ENCODE measurements around the gene VIM. TPM values are rescaled to one million over a fixed set of nuclear protein-coding genes. Genes with fewer than 3 reads are reported as not detected.

VIM gene
- polyA plus RNA-seq, 1 experiment: 4,378 TPM

DNA sequence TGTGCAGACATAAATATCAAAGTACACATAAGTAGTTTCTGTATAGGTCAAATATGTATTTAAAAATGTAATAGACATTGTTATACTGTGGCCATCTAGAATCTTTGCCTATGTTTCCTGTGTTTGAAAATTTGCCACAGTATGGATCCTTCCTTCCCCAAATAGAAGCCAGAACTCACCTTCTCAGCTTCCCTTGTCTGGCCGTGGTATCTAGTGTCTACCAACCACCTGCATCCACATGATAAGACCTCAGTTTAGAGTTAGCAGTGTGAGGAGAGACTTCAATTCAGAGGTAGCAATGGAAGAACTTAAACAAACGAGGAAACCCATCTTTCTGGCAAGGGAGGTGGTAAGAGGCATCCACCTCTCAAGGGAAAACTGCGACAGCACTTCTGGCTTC is 31.5 kb upstream of the VIM start:
- Histone ChIP-seq H3K27ac (ENCODE audit: low read depth, low read length) (no peak overlapping the region), H3K4me3 (ENCODE audit: low read depth, low read length) (no peak overlapping the region), H3K9me3 (ENCODE audit: control insufficient read depth, insufficient read depth, low read length) (peaks cover 4% of the 10 kb centered on the region; the same call in 1 of the 2 replicates), H3K27me3 (ENCODE audit: control insufficient read depth, insufficient read depth, low read length) (no peaks in the 10 kb centered on the region)
- TF ChIP-seq, protein P1, sequence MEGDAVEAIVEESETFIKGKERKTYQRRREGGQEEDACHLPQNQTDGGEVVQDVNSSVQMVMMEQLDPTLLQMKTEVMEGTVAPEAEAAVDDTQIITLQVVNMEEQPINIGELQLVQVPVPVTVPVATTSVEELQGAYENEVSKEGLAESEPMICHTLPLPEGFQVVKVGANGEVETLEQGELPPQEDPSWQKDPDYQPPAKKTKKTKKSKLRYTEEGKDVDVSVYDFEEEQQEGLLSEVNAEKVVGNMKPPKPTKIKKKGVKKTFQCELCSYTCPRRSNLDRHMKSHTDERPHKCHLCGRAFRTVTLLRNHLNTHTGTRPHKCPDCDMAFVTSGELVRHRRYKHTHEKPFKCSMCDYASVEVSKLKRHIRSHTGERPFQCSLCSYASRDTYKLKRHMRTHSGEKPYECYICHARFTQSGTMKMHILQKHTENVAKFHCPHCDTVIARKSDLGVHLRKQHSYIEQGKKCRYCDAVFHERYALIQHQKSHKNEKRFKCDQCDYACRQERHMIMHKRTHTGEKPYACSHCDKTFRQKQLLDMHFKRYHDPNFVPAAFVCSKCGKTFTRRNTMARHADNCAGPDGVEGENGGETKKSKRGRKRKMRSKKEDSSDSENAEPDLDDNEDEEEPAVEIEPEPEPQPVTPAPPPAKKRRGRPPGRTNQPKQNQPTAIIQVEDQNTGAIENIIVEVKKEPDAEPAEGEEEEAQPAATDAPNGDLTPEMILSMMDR (IDR thresholded peaks at IDR 0.05; ENCODE audit: low read depth, low read length): no peak
- POLR2A ChIA-PET: no interaction called here
- CTCF ChIA-PET: interaction anchor here (1.4 kb wide), 1 partner anchor 213 kb away, joined by 3 read pairs; no protein-coding TSS in a partner anchor
- DNase-seq (ENCODE audit: low read depth, low spot score): no peak

DNA sequence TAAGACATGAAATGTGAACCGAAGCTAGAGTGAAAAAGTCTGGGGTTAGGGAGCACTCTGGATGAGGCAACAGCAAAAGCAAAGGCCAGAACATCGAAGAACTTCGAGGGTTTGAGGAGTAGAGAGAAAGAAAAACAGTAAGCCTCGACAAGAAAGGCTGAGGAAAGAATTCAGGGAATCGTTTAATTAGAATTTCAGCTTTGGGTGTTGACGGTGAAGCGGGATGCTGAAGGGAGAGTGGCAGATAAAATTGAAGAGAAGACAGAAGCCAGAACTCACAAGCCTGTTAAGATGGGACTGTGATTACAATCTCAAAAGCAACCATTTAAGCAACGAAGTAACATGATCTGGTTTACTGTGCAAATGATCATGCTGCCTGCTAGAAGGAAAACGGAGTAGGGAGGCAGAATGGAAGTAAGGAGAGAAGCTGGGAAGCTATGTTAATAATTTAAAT is 28.7 kb upstream of the VIM start:
- Histone ChIP-seq H3K9me3 (ENCODE audit: control insufficient read depth, insufficient read depth, low read length) (peaks cover 4% of the 10 kb centered on the region; the same call in 1 of the 2 replicates), H3K27ac (ENCODE audit: low read depth, low read length) (peak overlapping the region; percentile 66), H3K27me3 (ENCODE audit: control insufficient read depth, insufficient read depth, low read length) (no peaks in the 10 kb centered on the region), H3K4me3 (ENCODE audit: low read depth, low read length) (peak overlapping the region; percentile 75)
- TF ChIP-seq, protein P1 (IDR thresholded peaks at IDR 0.05; ENCODE audit: low read depth, low read length): no peak
- ChIA-PET CTCF (interaction anchor here (1.0 to 1.5 kb wide), 4 partner anchors 26 to 372 kb away, joined by 3 to 5 read pairs (median 3); no protein-coding TSS in a partner anchor), POLR2A (interaction anchor here (0.5 to 2.5 kb wide), 2 partner anchors 30 to 38 kb away, joined by 5 to 54 read pairs; partner anchors contain the start of gene VIM)
- no peak for DNase-seq (ENCODE audit: low read depth, low spot score)

DNA sequence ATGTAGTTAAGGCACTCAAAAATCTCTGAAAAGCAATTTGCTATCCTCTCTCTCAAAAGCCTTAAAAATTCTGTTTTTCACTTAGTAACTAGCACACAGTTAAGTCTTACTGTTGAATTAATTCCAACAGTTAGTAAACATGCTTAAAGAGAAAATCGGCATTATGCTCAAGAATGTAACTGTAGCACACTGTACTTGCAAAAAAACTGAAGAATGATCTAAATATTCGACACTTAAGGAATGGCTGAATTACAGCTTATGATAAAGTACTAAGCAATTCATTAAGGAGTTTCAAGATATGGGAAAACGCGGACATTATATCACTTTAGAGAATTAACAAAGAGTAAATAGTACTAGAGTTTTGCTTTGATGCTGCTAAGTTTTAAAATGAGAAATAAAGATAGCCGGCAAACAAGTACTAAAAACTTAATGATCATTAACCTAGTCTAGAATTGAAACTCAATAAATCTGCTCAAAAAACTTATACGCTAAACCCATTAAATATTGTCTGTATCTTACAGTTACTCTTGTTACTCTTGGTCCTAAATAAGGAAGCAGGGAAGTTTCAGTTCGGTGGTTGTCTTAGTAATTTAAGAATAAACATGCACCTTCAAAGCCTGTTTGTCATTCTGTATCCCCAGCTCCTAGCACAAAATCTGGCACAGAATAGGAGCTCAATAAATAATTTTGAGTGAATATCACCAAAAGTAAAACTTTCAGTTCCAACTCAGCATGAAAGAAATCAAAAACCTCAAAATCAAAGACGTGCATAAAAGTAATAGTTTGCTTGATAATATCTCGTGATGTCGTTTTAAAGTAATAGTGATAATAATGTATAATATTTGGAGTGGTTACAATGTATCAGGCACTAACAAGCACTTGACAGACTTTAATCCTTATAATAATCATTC is 27.8 kb upstream of the VIM start:
- TF ChIP-seq, protein P1 (IDR thresholded peaks at IDR 0.05; ENCODE audit: low read depth, low read length): no peak
- no peak for DNase-seq (ENCODE audit: low read depth, low spot score)

DNA sequence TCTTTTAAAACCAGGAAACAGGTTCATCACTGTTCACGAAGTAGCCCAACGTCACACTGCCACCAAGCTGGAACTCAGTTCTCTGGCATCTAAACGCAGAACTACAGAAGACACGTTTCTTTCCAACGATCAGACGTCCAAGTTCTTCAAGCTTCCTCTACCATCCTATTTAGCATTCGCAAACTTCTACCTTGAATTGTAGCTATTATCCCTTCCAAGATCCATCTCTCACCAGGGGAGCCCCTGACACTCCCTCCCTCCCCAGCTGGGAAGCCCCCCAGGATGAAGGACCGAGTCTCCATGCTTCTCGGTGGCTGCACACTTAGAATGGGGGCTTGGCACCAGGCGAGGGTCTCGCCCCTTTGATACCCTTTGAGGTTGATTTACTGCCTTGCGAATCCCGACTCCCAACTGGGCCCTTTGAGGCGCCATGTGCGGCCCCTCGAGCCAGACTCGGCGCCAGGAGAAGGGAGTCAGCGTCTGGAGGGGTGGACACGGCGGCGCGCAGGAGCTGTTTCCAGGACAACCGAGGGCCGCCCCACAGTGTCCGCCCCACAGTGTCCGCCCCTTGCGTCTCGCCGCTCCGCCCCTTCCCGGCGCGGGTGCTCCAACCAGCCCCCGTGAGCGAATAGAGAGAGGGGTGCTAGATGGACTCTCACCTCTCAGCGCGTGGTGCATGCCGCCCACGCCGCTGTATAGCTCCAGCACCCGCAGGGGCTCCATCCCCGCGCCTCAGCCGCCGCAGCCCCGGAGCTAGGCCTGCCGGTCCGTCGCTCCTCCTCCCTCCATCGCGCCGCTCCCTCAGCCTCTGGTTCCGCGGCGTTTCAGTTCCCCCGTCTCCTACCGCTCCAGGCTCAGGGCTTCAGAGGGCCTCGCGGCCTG is 26.9 kb upstream of the VIM start, which contains the start of gene TRDMT1:
Gene TRDMT1 (minus strand): TSS at position 761 of the 882 bp plus-strand sequence. CDS start 38 bp downstream, at position 723.
- TF ChIP-seq, protein P1 (IDR thresholded peaks at IDR 0.05; ENCODE audit: low read depth, low read length): no peak
- POLR2A ChIA-PET: interaction anchor here (0.6 to 2.5 kb wide), 15 partner anchors 10 to 354 kb away, joined by 3 to 54 read pairs (median 4); partner anchors contain the start of gene VIM
- DNase-seq (ENCODE audit: low read depth, low spot score): no peak

More for the DNA sequence above, 27.8 kb upstream of the VIM start:
- no peak overlapping the region for H3K27ac ChIP-seq (ENCODE audit: low read depth, low read length)
- H3K4me3 ChIP-seq (ENCODE audit: low read depth, low read length): peak overlapping the region; percentile 75
- POLR2A ChIA-PET: interaction anchor here (1.0 to 2.5 kb wide), 4 partner anchors 13 to 125 kb away, joined by 4 to 54 read pairs (median 9); partner anchors contain the start of gene VIM
- peaks cover 4% of the 10 kb centered on the region; the same call in 1 of the 2 replicates for H3K9me3 ChIP-seq (ENCODE audit: control insufficient read depth, insufficient read depth, low read length)
- CTCF ChIA-PET: interaction anchor here (0.7 to 1.5 kb wide), 7 partner anchors 18 to 373 kb away, joined by 3 to 5 read pairs (median 3); no protein-coding TSS in a partner anchor
- H3K27me3 ChIP-seq (ENCODE audit: control insufficient read depth, insufficient read depth, low read length): no peaks in the 10 kb centered on the region

More for the DNA sequence above, 26.9 kb upstream of the VIM start, which contains the start of gene TRDMT1:
- H3K27ac ChIP-seq (ENCODE audit: low read depth, low read length): peak within 1 kb of the TSS; percentile 94
- peaks cover 4% of the 10 kb centered on the region; the same call in 1 of the 2 replicates for H3K9me3 ChIP-seq (ENCODE audit: control insufficient read depth, insufficient read depth, low read length)
- CTCF ChIA-PET: interaction anchor here (1.0 to 1.4 kb wide), 3 partner anchors 14 to 348 kb away, joined by 3 to 4 read pairs (median 3); no protein-coding TSS in a partner anchor
- H3K4me3 ChIP-seq (ENCODE audit: low read depth, low read length): peak within 1 kb of the TSS; percentile 75
- H3K27me3 ChIP-seq (ENCODE audit: control insufficient read depth, insufficient read depth, low read length): no peaks in the 10 kb centered on the region
